ENCODE results near the gene YTHDF1. TPM values are rescaled to one million over a fixed set of nuclear protein-coding genes. Genes with fewer than 3 reads are reported as not detected.

YTHDF1 gene
- total and polyA plus RNA-seq, 2 donors from 2014 or later = 21.9 to 43.1 TPM

GRCh38 chr20:63180569-63181185 is 35.3 kb downstream of the YTHDF1 start:
- no peaks in the 10 kb centered on the region for H3K9me3 ChIP-seq (ENCODE audit: control insufficient read depth in 2 of 3, insufficient read depth in 1 of 3, low read length in 3 of 3)
- H3K9ac ChIP-seq (ENCODE audit: low read length in 3 of 3) = no peak overlapping the region
- no peaks in the 10 kb centered on the region for H3K36me3 ChIP-seq (ENCODE audit: control insufficient read depth in 2 of 3, insufficient read depth in 3 of 3, low read length in 3 of 3)
- TF ChIP-seq CTCF (IDR thresholded peaks at IDR 0.05; ENCODE audit: borderline replicate concordance, extremely low read depth, insufficient read depth) = no peak
- FAIRE-seq = no peak
- DNase-seq = peak in 1 of 5 donors; percentile 67
- H3K27me3 ChIP-seq (ENCODE audit: control insufficient read depth, insufficient read depth, low read length) = peaks cover 17% of the 10 kb centered on the region
- H3K4me3 ChIP-seq (ENCODE audit: low read length in 3 of 3) = no peak overlapping the region
- peaks cover 0 to 5% (median 0%) of the 10 kb centered on the region in 3 donors for H3K4me1 ChIP-seq (ENCODE audit: control insufficient read depth in 2 of 3, insufficient read depth in 2 of 3, low read depth in 1 of 3, low read length in 3 of 3)
- no peak overlapping the region for H3K27ac ChIP-seq (ENCODE audit: low read depth in 2 of 2, low read length in 2 of 2)
- intact Hi-C loops (cut with DNase I) = no loop called here

GRCh38 chr20:63179687-63180568 is 36.0 kb downstream of the YTHDF1 start:
- DNase-seq (peak in 2 of 5 donors; percentile 54 to 62), FAIRE-seq (no peak)
- Histone ChIP-seq H3K4me1 (ENCODE audit: control insufficient read depth in 2 of 3, insufficient read depth in 2 of 3, low read depth in 1 of 3, low read length in 3 of 3) (peaks cover 0 to 5% (median 0%) of the 10 kb centered on the region in 3 donors), H3K9ac (ENCODE audit: low read length in 3 of 3) (no peak overlapping the region), H3K9me3 (ENCODE audit: control insufficient read depth in 2 of 3, insufficient read depth in 1 of 3, low read length in 3 of 3) (no peaks in the 10 kb centered on the region), H3K27ac (ENCODE audit: low read depth in 2 of 2, low read length in 2 of 2) (no peak overlapping the region), H3K27me3 (ENCODE audit: control insufficient read depth, insufficient read depth, low read length) (peaks cover 17% of the 10 kb centered on the region), H3K4me3 (ENCODE audit: low read length in 3 of 3) (no peak overlapping the region), H3K36me3 (ENCODE audit: control insufficient read depth in 2 of 3, insufficient read depth in 3 of 3, low read length in 3 of 3) (no peaks in the 10 kb centered on the region)
- intact Hi-C loops (cut with DNase I) = loop anchor here (10.0 kb wide), 1 partner anchor 125 kb away; no protein-coding TSS in a partner anchor
- TF ChIP-seq CTCF (IDR thresholded peaks at IDR 0.05; ENCODE audit: borderline replicate concordance, extremely low read depth, insufficient read depth) = no peak

GRCh38 chr20:63178889-63179686 is 36.8 kb downstream of the YTHDF1 start:
- peak; percentile 24 for TF ChIP-seq CTCF (IDR thresholded peaks at IDR 0.05; ENCODE audit: borderline replicate concordance, extremely low read depth, insufficient read depth)
- Histone ChIP-seq H3K36me3 (ENCODE audit: control insufficient read depth in 2 of 3, insufficient read depth in 3 of 3, low read length in 3 of 3) (no peaks in the 10 kb centered on the region), H3K27ac (ENCODE audit: low read depth in 2 of 2, low read length in 2 of 2) (no peak overlapping the region), H3K9ac (ENCODE audit: low read length in 3 of 3) (no peak overlapping the region), H3K4me3 (ENCODE audit: low read length in 3 of 3) (no peak overlapping the region), H3K27me3 (ENCODE audit: control insufficient read depth, insufficient read depth, low read length) (peaks cover 22% of the 10 kb centered on the region), H3K9me3 (ENCODE audit: control insufficient read depth in 2 of 3, insufficient read depth in 1 of 3, low read length in 3 of 3) (no peaks in the 10 kb centered on the region), H3K4me1 (ENCODE audit: control insufficient read depth in 2 of 3, insufficient read depth in 2 of 3, low read depth in 1 of 3, low read length in 3 of 3) (peaks cover 0 to 5% (median 0%) of the 10 kb centered on the region in 3 donors)
- DNase-seq (peak; percentile 49 to 78 (median 63)), FAIRE-seq (no peak)
- intact Hi-C loops (cut with DNase I) = loop anchor here (10.0 kb wide), 1 partner anchor 124 kb away; no protein-coding TSS in a partner anchor
